AG04450 (cell line): ENCODE results near the gene ACKR3. TPM values are rescaled to one million over a fixed set of nuclear protein-coding genes. Genes with fewer than 3 reads are reported as not detected.

Experiments used
- CTCF ChIA-PET: fragments of 300-600, 350-600 bp; formaldehyde crosslinking; extraction: SDS; loops from one replicate; lab custom pipeline; 2022; ENCODE audit warnings: antibody characterized with exemption, inconsistent platforms; lab: Charles Lee
- POLR2A ChIA-PET: fragments of 350-600 bp; formaldehyde crosslinking; extraction: SDS; loops from one replicate; lab custom pipeline; 2021; ENCODE audit warnings: antibody characterized with exemption, inconsistent platforms; lab: Yijun Ruan, JAX
- DNase-seq: peaks from one replicate; pipeline ENCODE4 v3.0.0-alpha.2; 2011; ENCODE audit warnings: low read depth, low spot score
- H3K27ac ChIP-seq: one replicate; pipeline ENCODE4 v1.5.1; 2012; ENCODE audit warnings: low read depth, low read length, control low read depth
- H3K27me3 ChIP-seq: one replicate; pipeline ENCODE4 v1.6.0; 2012; ENCODE audit warnings: low read length; ENCODE audit not compliant: control insufficient read depth, insufficient read depth
- H3K4me3 ChIP-seq: 2 replicates; pipeline ENCODE4 v1.5.1; 2011; ENCODE audit warnings: mild to moderate bottlenecking, low read depth, low read length, control low read depth
- H3K9me3 ChIP-seq: 2 replicates; pipeline ENCODE4 v1.5.1; 2012; ENCODE audit warnings: low read length; ENCODE audit not compliant: control insufficient read depth, insufficient read depth
- CTCF ChIP-seq: IDR thresholded peaks from 2 replicates; pipeline ENCODE4 v1.5.1; 2011; ENCODE audit warnings: low read depth, low read length, control low read depth, inconsistent platforms
- polyA minus RNA-seq: library from RNA; depleted of rRNA, polyadenylated mRNA; stranded (reverse); fragments of >200 nt; gene quantifications from 2 replicates; pipeline ENCODE4 v1.2.3, GENCODE V29; 2011; rRNA and poly(A)+ RNA removed
- polyA plus RNA-seq: library from polyadenylated mRNA; depleted of rRNA; stranded (reverse); fragments of >200 nt; gene quantifications from 2 replicates; pipeline ENCODE4 v1.2.3, GENCODE V29; 2011; rRNA removed

ACKR3 gene
- polyA plus RNA-seq (0.05 and 0.07 TPM in 2 replicates), polyA minus RNA-seq (0.87 TPM in 1 of 2 replicates, not detected in the other)

DNA sequence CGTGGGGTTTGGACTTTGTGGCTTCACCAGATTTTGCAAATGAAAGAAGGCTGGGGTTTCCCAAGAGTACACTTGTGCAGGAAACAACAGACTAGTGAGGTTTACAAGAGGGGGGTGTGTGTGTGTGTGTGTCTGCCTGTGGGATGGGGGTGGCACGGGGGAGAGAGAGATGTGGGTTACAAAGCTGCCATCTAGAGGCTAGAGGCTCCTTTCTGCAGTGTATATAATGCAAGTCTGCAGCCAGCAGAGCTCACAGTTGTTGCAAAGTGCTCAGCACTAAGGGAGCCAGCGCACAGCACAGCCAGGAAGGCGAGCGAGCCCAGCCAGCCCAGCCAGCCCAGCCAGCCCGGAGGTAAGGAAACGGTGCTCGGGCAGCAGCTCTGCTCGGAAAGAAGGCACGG, at the start of gene ACKR3:
TSS of gene ACKR3 (plus strand) at position 253 of the 401 bp plus-strand sequence. CDS start 10,641 bp downstream, outside the sequence.
- CTCF ChIA-PET = no interaction called here
- Histone ChIP-seq H3K27me3 (peaks cover 29% of the 10 kb centered on the region), H3K9me3 (no peaks in the 10 kb centered on the region), H3K4me3 (no peak within 1 kb of the TSS), H3K27ac (no peak within 1 kb of the TSS)
- TF ChIP-seq CTCF = 0 out of 2 replicates have a peak, but pooled peaks have one; percentile 6
- DNase-seq = no peak
- POLR2A ChIA-PET = interaction anchor here (0.6 kb wide), 1 partner anchor 94 kb away, joined by 3 read pairs; no protein-coding TSS in a partner anchor

DNA sequence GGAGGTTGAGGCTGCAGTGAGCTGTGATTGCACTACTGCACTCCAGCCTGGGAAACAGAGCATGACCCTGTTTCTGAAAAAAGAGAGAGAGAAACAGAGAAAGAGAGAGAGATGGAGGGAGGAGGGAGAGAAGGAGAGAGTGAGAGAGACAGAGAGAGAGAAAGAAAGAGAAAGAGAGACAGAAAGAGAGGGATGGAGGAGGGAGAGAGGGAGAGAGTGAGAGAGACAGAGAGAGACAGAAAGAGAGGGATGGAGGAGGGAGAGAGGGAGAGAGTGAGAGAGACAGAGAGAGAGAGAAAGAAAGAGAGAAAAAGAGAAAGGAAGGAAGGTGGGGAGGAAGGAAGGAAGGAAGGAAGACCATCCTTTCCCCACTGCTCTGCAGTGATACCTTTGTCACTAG, 48.1 kb upstream of the ACKR3 start:
- Histone ChIP-seq H3K27ac (no peak overlapping the region), H3K4me3 (no peak overlapping the region), H3K9me3 (no peaks in the 10 kb centered on the region; the same call in 1 of the 2 replicates), H3K27me3 (no peaks in the 10 kb centered on the region)
- POLR2A ChIA-PET = no interaction called here
- no peak for TF ChIP-seq CTCF
- CTCF ChIA-PET = no interaction called here
- no peak for DNase-seq

GRCh38 chr2:236523249-236523648, 46.4 kb upstream of the ACKR3 start:
- ChIA-PET POLR2A (no interaction called here), CTCF (interaction anchor here (2.8 kb wide), 1 partner anchor 10 kb away, joined by 11 read pairs; no protein-coding TSS in a partner anchor)
- DNase-seq = no peak
- H3K4me3 ChIP-seq = no peak overlapping the region
- TF ChIP-seq CTCF = no peak
- no peaks in the 10 kb centered on the region; the same call in 1 of the 2 replicates for H3K9me3 ChIP-seq
- H3K27me3 ChIP-seq = no peaks in the 10 kb centered on the region
- H3K27ac ChIP-seq = no peak overlapping the region

- CTCF ChIA-PET = no interaction called here
- POLR2A ChIA-PET = no interaction called here
These were observed 44.1 kb upstream of the ACKR3 start for GRCh38 chr2:236525411-236525997.

More at GRCh38 chr2:236525411-236525997, 44.1 kb upstream of the ACKR3 start:
- Histone ChIP-seq H3K27ac (no peak overlapping the region), H3K27me3 (no peaks in the 10 kb centered on the region), H3K4me3 (no peak overlapping the region), H3K9me3 (no peaks in the 10 kb centered on the region; the same call in 1 of the 2 replicates)
- DNase-seq = no peak
- TF ChIP-seq CTCF = no peak
